HG03159 (cell line): ENCODE data around the gene HLX.

Experiments used
- ATAC-seq: cut with Tn5 transposase; IDR thresholded peaks from one replicate; pipeline ENCODE4 v1.9.1; 2021; ENCODE audit warnings: mild to moderate bottlenecking, moderate library complexity; ENCODE audit not compliant: unreplicated experiment

HLX gene

DNA sequence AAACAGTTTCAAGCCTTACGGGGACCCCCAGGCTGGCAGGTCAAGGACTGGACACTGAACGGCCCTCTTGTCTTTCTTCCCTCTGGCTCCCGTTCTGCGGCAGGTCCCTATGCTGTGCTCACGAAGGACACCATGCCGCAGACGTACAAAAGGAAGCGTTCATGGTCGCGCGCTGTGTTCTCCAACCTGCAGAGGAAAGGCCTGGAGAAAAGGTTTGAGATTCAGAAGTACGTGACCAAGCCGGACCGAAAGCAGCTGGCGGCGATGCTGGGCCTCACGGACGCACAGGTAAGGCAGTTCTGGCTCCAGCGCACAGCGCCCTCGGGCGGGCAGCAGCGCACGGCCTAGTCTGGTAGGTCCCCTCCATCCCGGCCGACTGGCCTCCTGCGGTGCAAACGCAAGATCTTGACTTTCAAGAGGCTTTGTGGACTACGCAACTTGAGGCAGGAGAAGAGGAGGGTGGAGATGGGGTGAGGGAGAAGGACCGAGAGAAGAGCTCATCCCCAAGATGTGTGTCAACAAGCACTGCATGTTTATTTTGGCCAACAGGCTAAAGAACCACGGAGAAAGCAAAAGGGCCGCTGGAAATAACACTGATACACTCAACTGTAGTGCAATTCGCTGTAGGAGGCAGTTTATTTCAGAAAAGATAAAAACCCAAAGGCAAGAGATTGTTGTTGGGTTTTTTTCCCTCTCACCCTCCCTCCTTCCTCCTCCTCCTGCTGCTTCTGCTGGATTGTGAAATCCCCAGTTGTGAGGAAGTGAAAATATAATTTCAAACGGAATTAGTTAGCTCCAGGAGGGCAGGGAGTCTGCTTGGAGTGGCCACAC, 3.0 kb downstream of the HLX start:
- ATAC-seq, result no peak

DNA sequence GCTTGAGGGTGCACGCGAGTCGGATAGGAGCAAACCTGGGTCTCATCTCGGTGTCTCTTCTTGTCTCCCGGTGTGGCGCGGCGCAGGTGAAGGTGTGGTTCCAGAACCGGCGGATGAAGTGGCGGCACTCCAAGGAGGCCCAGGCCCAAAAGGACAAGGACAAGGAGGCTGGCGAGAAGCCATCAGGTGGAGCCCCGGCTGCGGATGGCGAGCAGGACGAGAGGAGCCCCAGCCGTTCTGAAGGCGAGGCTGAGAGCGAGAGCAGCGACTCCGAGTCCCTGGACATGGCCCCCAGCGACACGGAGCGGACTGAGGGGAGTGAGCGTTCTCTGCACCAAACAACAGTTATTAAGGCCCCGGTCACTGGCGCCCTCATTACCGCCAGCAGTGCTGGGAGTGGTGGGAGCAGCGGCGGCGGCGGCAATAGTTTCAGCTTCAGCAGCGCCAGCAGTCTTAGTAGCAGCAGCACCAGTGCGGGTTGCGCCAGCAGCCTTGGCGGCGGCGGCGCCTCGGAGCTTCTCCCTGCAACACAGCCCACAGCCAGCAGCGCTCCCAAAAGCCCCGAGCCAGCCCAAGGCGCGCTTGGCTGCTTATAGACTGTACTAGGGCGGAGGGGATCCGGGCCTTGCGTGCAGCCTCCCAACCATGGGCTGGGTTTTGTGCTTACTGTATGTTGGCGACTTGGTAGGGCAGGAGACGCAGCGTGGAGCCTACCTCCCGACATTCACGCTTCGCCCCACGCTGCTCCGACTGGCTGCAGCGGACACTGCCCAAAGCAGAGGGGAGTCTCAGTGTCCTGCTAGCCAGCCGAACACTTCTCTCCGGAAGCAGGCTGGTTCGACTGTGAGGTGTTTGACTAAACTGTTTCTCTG, 5.1 kb downstream of the HLX start:
- no peak for ATAC-seq

DNA sequence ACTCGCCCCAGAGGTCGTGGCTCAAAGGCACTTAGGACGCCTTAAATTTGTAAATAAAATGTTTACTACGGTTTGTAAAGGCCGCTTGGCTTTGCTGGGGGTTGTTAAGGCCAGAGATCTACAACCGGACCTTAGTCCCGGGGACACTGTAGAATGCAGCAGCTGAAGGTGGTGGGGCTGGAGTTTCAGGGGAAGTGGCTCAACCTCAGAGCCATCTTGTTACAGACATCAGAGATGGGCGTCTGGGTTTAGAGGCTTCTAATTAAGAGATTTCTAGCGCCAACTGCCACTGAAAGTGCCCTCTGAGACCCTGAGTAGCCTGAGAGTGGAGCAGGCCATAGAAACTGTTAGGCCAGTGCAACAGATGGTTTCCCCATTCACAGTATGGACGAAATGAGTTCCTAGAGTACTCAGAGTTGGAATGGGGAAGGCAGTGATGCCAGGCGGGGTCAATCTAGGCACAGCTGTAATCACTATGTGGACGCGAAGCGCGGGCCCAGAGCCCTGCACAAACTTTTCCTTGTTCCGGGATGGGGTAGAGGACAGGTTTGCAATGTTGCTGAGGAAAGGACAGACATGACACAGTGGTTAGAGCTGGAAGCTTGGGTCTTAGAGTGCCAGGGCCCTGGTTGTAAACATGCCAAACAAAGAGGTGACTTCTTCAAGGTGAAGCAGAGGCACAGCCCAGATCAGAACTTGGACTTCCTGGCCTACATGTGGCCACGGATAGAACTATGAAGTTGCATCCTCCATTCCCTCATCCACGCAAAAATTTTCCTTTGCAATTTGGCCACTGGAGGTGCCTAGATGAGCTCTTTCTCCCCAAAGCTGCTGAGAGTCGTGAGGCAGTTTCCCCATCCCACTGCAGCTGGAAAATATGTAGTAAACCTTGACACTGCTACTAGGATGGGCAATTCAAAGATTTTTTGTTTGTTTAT, 6.0 kb downstream of the HLX start:
- no peak for ATAC-seq

DNA sequence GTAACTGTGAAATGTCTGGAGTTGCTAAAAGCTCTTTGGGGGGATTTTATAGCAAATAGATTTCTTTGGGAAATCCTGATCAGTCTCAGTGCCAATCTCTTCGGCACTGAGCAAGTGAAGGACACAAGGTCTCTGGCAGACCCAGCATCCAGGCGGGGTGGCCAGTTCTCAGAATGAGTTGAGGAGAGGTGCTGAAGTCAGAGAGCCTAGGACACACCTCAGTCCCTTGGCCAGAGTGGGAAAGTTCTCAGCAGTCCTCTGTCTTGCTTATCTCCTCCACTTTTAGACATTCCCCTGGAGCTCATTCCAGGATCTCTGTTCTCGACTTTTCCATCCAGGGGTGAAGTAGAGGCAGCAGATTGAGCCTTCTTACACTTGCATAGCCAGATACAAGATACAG, 6.7 kb downstream of the HLX start:
- no peak for ATAC-seq

DNA sequence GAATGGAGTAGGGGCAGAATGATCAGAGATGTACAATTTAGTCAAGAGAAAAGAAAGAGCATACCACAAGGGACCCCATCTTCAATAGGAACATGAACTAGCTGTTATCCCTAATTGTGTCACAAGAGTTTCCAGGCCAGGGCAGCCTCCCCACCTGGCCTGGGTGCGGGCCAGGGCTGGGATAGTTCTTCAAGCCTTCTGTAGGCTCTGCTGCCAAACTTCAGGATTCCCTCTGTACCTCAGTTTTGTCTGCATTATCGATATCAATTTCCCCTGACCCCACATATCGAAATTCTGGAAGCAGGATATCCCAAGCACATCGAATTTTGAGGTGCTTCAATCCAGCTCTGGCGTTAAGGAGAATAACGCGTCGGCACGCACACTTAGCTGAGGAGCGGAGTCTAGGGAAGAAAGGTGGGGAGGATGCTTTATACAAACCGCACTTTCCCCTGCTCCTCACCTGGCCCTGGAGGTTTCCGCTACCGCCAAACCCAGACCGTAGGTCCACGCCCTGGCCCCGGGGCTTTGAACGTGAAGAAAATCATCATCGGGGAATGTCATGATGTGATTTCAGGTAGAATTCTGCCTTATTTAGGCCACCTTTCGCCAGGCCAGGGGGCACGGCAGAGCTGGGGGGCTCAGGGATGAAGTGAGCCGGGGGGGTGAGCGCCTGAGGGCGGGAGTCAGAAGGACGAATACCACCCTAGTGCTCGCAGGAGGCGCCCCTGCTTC, 7.4 kb downstream of the HLX start:
- ATAC-seq, result no peak

DNA sequence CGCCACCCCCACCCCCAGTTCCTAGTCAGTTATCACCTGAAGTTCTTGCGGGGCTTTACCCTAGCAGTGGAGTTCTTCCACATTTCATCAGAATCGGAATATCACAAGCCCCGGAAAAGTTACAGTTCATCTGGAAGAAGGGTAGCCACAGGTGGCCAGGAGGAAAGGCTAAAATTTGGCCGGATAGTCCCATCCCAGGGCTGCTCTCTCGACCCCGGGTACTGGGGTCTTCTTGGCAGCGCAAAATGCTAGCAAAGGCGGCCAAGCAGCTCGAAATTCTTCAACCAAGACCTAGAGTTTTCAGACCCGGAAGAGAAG, 7.9 kb downstream of the HLX start:
- ATAC-seq, result no peak

DNA sequence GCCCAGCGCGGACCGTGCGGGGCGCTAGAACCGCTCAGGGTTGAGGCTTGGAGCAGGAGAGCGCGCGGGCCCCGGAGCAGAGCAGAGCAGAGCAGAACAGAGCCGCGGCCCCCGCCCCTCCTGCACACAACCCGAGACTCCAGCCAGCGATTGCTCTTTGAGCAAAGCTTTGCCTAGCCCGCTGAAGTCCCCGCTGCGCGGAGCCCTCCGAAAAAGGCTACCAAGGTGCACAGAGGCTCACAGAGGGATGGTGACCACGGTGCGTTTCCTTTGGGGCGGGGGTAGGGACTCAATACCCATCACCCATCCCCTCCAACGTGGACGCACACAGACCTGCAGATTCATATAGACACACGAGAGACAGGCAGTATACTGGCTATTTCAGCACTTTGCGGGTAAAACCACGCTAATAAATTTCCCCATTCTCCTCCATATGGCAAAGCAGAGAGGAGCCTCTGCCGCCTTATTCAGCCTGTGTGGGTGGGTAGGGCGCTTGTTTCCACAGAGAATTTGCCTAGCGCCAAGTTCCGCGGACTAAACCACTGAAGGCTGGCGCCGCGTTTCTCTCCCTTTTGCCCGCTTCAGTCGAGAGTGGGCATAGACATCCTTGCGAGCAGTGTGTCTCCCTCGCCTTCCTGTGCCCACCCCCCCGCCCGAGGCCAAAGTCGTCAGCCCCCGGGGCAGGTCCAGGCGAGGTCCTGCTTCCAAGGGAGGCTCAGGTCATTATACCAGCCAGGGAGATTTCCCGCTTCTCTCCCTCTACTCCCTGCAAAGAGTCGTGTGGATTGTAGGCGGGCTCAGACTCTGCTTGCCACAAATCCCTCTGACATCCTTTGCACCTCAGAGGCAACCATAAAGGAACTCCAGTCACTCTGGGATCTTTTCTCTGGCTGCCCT, 8.5 kb downstream of the HLX start:
- ATAC-seq, result no peak

DNA sequence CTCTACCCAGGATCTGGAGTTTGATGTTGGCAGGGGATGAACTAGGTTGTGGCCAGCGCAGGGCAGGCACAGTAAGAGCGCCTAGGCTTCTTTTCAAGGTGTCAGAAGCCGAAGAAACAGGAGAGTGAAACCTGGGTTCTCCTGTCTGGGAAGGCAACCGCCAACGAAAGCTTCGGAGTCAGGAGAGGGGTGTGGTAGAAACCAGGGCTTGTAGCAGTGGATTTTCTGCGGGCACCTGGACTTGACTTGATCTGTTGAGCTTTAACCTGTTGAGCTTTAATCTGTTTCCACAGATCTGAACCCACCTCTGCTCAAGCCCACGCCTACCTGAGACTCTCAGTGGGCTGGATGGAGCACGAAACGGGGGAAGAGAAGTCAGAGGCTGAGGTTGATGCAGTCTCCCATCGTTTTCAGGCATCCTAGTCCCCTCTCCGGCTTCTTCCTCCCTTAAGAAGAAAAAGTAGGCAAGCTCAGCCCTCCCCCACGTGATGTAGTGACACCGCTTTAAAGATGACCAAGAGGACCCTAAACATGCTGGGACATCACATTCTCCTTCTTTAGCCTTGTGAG, 9.3 kb downstream of the HLX start:
- ATAC-seq, result no peak

DNA sequence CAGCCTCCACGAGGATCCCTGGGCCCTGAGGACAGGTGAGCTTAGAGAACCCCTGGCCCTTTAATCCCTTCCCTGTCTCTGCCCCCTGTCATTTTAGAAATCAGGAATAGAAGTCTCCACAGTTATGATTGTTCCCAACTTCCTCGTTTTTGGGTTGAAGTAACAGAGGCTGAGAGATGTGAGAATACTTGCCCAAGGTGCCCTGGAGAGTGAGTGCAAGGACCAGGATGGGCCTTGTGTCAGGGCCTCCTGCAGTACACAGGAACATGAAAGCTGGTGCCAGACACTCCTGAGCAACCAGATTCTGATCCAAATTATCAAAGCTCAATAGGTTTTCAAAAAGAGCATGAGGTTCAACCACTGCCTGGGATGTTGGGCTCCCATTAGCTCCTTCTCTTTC, 10.1 kb downstream of the HLX start:
- ATAC-seq, result no peak

DNA sequence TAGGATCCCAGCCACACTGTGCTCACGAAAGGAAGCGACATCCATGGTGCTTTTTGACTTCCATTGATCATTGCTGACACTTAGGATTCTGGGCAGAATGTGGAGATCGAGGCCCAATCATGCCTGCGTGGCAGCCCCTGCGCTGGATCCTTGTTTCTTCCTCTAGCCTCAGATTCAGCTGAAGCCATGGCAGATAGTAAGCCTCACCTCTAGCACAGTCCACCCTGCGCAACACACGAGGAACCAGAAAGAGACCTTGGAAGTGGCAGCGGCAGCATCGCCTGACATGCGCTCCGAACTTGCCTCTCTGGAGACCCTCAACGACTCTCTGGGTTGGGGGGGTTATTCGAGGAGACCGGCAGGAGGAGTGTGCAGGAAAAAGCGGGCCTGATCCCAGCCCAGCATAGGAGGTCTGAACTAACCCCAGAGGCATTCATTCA, 10.6 kb downstream of the HLX start:
- ATAC-seq, result no peak

DNA sequence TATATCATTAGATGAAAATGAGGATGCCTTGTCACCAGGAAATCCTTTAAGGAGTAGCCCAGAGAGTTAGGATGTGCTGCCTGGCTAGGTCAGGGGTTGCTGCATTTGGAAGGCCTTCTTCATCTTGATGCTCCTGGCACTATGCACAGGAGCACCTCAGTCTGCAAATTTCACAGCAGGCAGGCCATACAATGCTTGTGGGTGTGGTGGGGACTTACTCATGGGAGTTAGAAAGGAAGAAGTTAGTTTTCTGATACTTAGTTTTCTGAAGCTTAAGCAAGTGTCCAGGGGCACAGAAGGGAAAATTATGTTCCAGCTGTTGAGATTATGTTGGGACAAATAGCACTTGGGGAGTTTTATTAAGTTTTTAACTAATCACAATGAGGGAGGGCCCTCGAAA, 11.4 kb downstream of the HLX start:
- no peak for ATAC-seq

DNA sequence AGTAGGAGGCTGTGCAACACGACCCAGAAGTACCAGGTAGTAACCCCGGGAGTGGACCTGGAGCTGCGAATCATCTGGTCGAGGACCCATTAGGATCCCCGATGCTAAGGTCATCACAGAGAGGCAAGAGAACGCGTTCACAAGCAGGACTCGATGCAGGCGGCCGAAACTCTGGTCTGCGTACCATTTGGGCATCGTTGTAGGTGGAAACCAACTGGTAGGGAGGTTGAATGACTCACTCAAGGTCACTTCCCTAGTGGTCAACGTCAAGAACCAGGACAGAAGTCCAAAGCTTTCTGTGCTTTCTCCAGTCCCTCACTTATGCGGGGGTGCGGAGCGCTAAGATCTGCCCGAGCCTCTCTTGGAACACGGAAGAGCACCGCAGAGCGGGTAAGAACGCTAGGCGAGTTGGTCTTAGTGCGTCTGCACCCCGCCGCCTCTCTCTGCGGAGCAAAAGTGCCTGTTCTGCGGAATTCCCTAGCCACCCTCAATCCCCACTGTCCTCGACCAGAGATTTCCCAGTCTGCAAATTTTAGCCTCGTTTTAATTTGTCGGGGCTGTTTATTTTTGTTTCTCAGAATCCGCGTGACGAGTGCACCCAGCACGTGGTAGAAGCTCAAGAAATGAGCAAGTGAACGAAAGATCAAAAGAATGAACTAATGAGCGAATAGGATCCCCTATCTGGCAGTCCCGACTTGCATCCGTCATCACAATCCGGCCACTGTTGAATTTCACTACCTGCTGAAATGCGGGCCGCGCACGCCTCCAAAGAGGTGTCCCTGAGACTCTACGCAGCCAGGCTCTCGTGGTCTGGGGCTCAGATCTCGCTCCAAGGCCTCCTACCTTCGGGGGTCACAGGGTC, 12.2 kb downstream of the HLX start:
- no peak for ATAC-seq

DNA sequence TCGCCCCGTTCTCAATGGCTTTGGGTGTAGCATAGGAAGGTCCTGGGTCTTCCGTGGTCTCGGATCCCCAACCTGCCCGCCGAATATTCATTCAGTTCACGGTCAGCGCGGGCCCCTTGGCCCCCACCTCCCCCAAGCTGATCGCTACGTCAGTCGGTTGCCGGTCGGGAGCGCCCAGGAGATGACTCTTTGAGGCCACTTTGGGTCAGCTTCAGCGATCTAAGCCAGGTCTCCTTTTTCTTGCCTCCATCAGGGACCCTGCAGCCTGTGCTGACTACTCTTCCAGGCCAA, 12.8 kb downstream of the HLX start:
- ATAC-seq, result no peak

DNA sequence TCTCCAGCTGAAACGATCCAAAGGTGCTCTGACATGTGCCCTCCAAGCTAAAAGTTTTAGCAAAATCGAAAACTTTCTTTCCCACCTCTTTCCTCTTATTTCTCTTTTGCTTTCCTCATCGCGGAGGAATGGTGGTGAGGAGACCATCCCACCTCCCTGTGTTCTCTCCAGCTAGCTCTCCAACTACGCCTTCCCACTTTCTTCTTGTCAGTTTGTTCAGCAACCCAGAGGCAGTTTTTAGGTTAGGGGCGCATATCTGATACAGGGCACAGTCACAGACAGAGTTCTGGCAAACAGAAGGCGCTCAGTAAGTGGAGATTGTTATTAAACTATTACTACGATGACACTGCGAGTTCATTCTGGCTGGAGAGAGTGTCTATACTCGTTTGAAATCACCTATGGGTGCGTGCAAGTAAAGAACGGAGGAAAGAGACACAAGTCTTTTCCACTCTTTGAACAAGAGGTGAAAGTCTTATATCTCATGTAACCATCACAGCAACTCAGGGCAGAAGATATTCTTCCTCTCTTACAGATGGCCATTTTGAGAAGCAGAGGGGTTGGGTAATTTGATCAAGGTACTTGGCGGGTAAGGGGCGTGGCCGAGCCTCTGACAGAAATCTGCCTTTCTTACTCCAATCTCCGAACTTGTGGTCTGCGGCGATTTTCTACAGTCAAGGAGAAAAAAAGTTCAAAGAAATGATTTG, 13.9 kb downstream of the HLX start:
- ATAC-seq, result no peak

DNA sequence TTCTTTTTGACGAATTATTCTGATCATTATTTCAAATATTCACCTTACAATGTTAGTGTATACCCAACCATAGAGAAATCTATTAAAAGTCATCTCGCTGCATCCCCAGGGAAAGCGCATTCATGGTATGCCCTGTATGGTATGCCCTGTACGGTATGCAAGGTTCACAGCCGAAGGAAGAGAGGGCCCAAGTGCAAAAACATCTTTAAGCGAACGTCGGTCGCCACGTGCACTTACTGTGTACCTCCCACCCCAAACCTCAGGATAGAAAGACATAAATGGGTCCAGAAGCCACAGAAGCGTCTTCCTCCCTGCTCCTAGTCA, 14.4 kb downstream of the HLX start:
- ATAC-seq, result no peak

DNA sequence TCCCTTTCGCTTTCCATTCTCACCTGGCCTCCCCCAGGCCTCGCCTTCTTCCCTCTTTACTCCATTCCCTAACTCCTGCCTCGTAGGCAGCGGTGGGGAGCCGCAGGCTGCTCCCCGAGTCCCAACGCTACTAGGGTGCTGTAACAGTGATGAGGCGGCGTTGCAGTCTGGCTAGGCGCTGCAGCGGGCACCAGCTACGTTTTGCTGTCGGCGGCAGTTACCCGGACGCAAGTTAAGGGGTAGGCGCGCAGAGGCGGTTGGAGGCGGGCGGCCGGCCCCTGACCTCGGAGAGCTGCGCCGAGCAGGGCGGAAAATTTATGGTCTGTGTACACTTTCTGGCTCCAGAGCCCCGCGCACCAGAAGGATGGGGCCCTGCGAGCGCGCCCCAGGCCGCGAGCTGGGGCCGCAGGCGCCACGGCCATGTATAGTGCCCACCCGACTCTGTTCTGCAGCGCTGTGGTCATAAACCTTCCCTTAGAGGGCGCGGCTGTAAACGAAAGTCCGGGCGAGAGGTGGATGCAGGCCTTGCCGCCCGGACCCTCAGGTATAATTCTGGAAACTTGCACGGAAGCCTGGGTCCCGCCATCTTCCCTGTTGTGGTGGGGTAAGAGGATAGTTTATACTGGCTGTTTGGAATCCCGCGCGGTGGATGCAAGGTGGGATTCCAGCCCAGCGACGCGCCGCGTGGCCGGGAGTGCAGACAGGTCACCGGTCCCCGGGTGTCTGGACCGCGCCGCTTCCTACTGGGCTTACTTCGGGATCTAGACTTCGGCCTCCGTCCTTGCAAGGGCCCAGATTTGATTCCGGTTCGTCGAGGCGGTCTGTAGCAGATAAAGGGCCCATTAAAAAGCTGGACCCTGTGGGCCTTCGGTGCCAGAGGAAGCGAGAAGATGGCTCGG, 15.0 kb downstream of the HLX start:
- ATAC-seq, result no peak

DNA sequence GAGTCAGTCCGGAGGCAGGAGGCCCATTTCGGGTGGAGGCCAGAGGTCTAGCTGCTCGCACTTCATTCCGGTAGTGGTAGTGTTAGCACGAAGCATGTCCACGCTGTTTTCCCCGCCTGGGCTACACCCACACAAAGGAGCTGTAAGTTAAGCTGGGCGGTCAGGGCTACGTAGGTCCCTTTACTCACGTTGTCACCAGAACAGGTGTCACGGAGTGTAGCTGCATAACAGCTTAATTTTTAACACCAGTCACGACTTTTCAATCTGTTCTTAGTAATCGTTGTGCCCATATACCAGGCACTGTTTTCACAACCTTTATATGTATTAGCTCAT, 15.6 kb downstream of the HLX start:
- ATAC-seq, result no peak
